ENCODE results near the gene CACNB1. TPM values are rescaled to one million over a fixed set of nuclear protein-coding genes. Genes with fewer than 3 reads are reported as not detected.

CACNB1 gene
- total and polyA plus RNA-seq, 2 donors (not counting 1 experiment from before 2014, with no cell fraction given) = 3.8 to 12.4 TPM

- H3K27ac ChIP-seq (ENCODE audit: low read length in 2 of 2) = no peak overlapping the region
- H3K27me3 ChIP-seq (replicated peaks in 1 of 4; ENCODE audit: control extremely low read depth in 1 of 4, control insufficient read depth in 3 of 4, insufficient read depth in 4 of 4, low read length in 3 of 4) = peaks cover 0 to 4% (median 0%) of the 10 kb centered on the region in 4 experiments
- H3K4me2 ChIP-seq (replicated peaks; ENCODE audit: low read depth, low read length, poor library complexity, severe bottlenecking) = no peak overlapping the region
- ChIA-PET CTCF (interaction anchor here (0.7 kb wide), 1 partner anchor 14 kb away, joined by 4 read pairs; no protein-coding TSS in a partner anchor), POLR2A (no interaction called here)
- no peaks in the 10 kb centered on the region for H3K79me2 ChIP-seq (ENCODE audit: control insufficient read depth, insufficient read depth, low read length)
- H3K9ac ChIP-seq (ENCODE audit: low read length) = no peak overlapping the region
- H3K4me1 ChIP-seq (ENCODE audit: control insufficient read depth in 2 of 2, insufficient read depth in 2 of 2, low read length in 2 of 2) = no peaks in the 10 kb centered on the region
- no peak overlapping the region for H2AFZ ChIP-seq (ENCODE audit: insufficient read depth, low read depth, low read length, poor library complexity, severe bottlenecking)
- no peak for DNase-seq
- H3K36me3 ChIP-seq (replicated peaks in 1 of 2; ENCODE audit: control extremely low read depth in 1 of 2, control insufficient read depth in 1 of 2, extremely low read depth in 1 of 2, insufficient read depth in 2 of 2, low read length in 1 of 2) = no peaks in the 10 kb centered on the region
- Mint-ChIP-seq H3K4me3 (no peak overlapping the region), H3K9me3 (ENCODE audit: insufficient read depth) (no peaks in the 10 kb centered on the region), H3K27me3 (peaks cover 3% of the 10 kb centered on the region), H3K4me1 (peaks cover 3% of the 10 kb centered on the region), H3K27ac (no peak overlapping the region)
- WGBS (ENCODE audit: insufficient coverage) = 97% methylated on average over 9 of the region's 9 CpGs
- no peak for ATAC-seq (ENCODE audit: low read depth)
- peaks cover 1 to 4% (median 3%) of the 10 kb centered on the region in 3 donors for H3K9me3 ChIP-seq (ENCODE audit: control extremely low read depth in 1 of 3, control insufficient read depth in 2 of 3, insufficient read depth in 1 of 3, low read length in 2 of 3)
- intact Hi-C loops (cut with micrococcal nuclease) = no loop called here
- no peak for TF ChIP-seq CTCF (IDR thresholded peaks at IDR 0.05)
- TF ChIP-seq EZH2 (IDR thresholded peaks at IDR 0.05; ENCODE audit: borderline replicate concordance, insufficient read depth, low read depth, low read length, poor library complexity, severe bottlenecking) = no peak
- no peak overlapping the region for H3K4me3 ChIP-seq (ENCODE audit: control extremely low read depth in 1 of 5, extremely low read depth in 1 of 5, insufficient read depth in 1 of 5, low read depth in 2 of 5, low read length in 4 of 5)
- no peaks in the 10 kb centered on the region for H4K20me1 ChIP-seq (ENCODE audit: control insufficient read depth, insufficient read depth, low read length, poor library complexity, severe bottlenecking)
Observed at GRCh38 chr17:39139561-39139960, 57.9 kb downstream of the CACNB1 start.

- intact Hi-C loops (cut with micrococcal nuclease) = no loop called here
- ChIA-PET CTCF (interaction anchor here (0.7 kb wide), 1 partner anchor 14 kb away, joined by 4 read pairs; no protein-coding TSS in a partner anchor), POLR2A (no interaction called here)
- H3K4me2 ChIP-seq (replicated peaks; ENCODE audit: low read depth, low read length, poor library complexity, severe bottlenecking) = no peak overlapping the region
- Mint-ChIP-seq H3K27ac (no peak overlapping the region), H3K4me3 (no peak overlapping the region), H3K9me3 (ENCODE audit: insufficient read depth) (no peaks in the 10 kb centered on the region), H3K4me1 (peaks cover 3% of the 10 kb centered on the region), H3K27me3 (no peaks in the 10 kb centered on the region)
- ATAC-seq (ENCODE audit: low read depth) = no peak
- H3K36me3 ChIP-seq (replicated peaks in 1 of 2; ENCODE audit: control extremely low read depth in 1 of 2, control insufficient read depth in 1 of 2, extremely low read depth in 1 of 2, insufficient read depth in 2 of 2, low read length in 1 of 2) = no peaks in the 10 kb centered on the region
- no peak for TF ChIP-seq CTCF (IDR thresholded peaks at IDR 0.05)
- no peak for TF ChIP-seq EZH2 (IDR thresholded peaks at IDR 0.05; ENCODE audit: borderline replicate concordance, insufficient read depth, low read depth, low read length, poor library complexity, severe bottlenecking)
- no peak overlapping the region for H3K4me3 ChIP-seq (ENCODE audit: control extremely low read depth in 1 of 5, extremely low read depth in 1 of 5, insufficient read depth in 1 of 5, low read depth in 2 of 5, low read length in 4 of 5)
- no peaks in the 10 kb centered on the region for H3K79me2 ChIP-seq (ENCODE audit: control insufficient read depth, insufficient read depth, low read length)
- WGBS (ENCODE audit: insufficient coverage) = 70% methylated on average over 2 of the region's 2 CpGs
- DNase-seq = no peak
- H3K27me3 ChIP-seq (replicated peaks in 1 of 4; ENCODE audit: control extremely low read depth in 1 of 4, control insufficient read depth in 3 of 4, insufficient read depth in 4 of 4, low read length in 3 of 4) = peaks cover 0 to 4% (median 0%) of the 10 kb centered on the region in 4 experiments
- no peaks in the 10 kb centered on the region for H3K4me1 ChIP-seq (ENCODE audit: control insufficient read depth in 2 of 2, insufficient read depth in 2 of 2, low read length in 2 of 2)
- no peak overlapping the region for H3K9ac ChIP-seq (ENCODE audit: low read length)
- H4K20me1 ChIP-seq (ENCODE audit: control insufficient read depth, insufficient read depth, low read length, poor library complexity, severe bottlenecking) = no peaks in the 10 kb centered on the region
- H3K9me3 ChIP-seq (ENCODE audit: control extremely low read depth in 1 of 3, control insufficient read depth in 2 of 3, insufficient read depth in 1 of 3, low read length in 2 of 3) = peaks cover 1 to 4% (median 3%) of the 10 kb centered on the region in 3 donors
- H2AFZ ChIP-seq (ENCODE audit: insufficient read depth, low read depth, low read length, poor library complexity, severe bottlenecking) = no peak overlapping the region
- no peak overlapping the region for H3K27ac ChIP-seq (ENCODE audit: low read length in 2 of 2)
Observed at GRCh38 chr17:39139161-39139511, 58.3 kb downstream of the CACNB1 start.

Data from B cell (primary cell).